IMR-90 (cell line): ENCODE data around the gene MPG. TPM values are rescaled to one million over a fixed set of nuclear protein-coding genes. Genes with fewer than 3 reads are reported as not detected.

ENCODE experiments used
- ATAC-seq: fragments of 200-7000 bp; cut with Tn5 transposase; 2 replicates; pipeline ENCODE4 v1.9.1; 2020; ENCODE audit warnings: low read depth, mild to moderate bottlenecking, moderate library complexity
- BruUV-seq: library from RNA; stranded (reverse); fragments of 400-500 nt; replicated peaks from 2 replicates; lab custom pipeline; 2021; lab: Mats Ljungman, UMichigan
- CTCF ChIA-PET: fragments of 300-600 bp; formaldehyde crosslinking; extraction: SDS; loops from one replicate; lab custom pipeline; 2021; ENCODE audit warnings: antibody characterized with exemption; lab: Yijun Ruan, JAX
- POLR2A ChIA-PET: fragments of 300-600 bp; sonication (Branson Sonifier 250); formaldehyde crosslinking; loops from one replicate; lab custom pipeline; 2022; ENCODE audit warnings: antibody characterized with exemption; ENCODE audit not compliant: unreplicated experiment; lab: Charles Lee
- DNase-seq: peaks from one replicate; pipeline ENCODE4 v3.0.0; 2013
- H2AFZ ChIP-seq: replicated peaks from 2 replicates; pipeline ENCODE3; 2013; ENCODE audit warnings: low read length, mild to moderate bottlenecking; ENCODE audit not compliant: poor library complexity
- H2AK5ac ChIP-seq: 2 replicates; pipeline ENCODE4 v1.6.1; 2013; ENCODE audit warnings: low read depth, low read length, inconsistent platforms
- H2AK9ac ChIP-seq: replicated peaks from 2 replicates; pipeline ENCODE3; 2013; ENCODE audit warnings: mild to moderate bottlenecking, low read depth, low read length, moderate library complexity; ENCODE audit not compliant: poor library complexity
- H2BK120ac ChIP-seq: 2 replicates; pipeline ENCODE4 v1.6.1; 2013; ENCODE audit warnings: low read depth, low read length, inconsistent platforms
- H2BK15ac ChIP-seq: 3 replicates; pipeline ENCODE4 v1.6.1; 2013; ENCODE audit warnings: low read depth, low read length, inconsistent platforms
- H2BK20ac ChIP-seq: 2 replicates; pipeline ENCODE4 v1.6.1; 2013; ENCODE audit warnings: low read depth, mild to moderate bottlenecking, inconsistent platforms, low read length, moderate library complexity
- H2BK5ac ChIP-seq: 2 replicates; pipeline ENCODE4 v1.6.1; 2013; ENCODE audit warnings: mild to moderate bottlenecking, low read depth, low read length, inconsistent platforms; ENCODE audit not compliant: poor library complexity, severe bottlenecking
- H3K14ac ChIP-seq: replicated peaks from 2 replicates; pipeline ENCODE4 v1.6.1; 2013; ENCODE audit warnings: low read depth, low read length, inconsistent platforms
- H3K18ac ChIP-seq: 2 replicates; pipeline ENCODE4 v1.6.1; 2013; ENCODE audit warnings: low read depth, low read length, control low read depth
- H3K23ac ChIP-seq: 2 replicates; pipeline ENCODE4 v1.6.1; 2013; ENCODE audit warnings: low read depth, low read length, inconsistent platforms
- H3K27ac ChIP-seq: 2 replicates; pipeline ENCODE4 v1.5.1; 2013; ENCODE audit warnings: mild to moderate bottlenecking, control low read depth, low read length; ENCODE audit not compliant: insufficient read depth
- H3K27me3 ChIP-seq: 2 replicates; pipeline ENCODE4 v1.6.1; 2013; ENCODE audit warnings: low read length; ENCODE audit not compliant: control insufficient read depth, insufficient read depth
- H3K36me3 ChIP-seq: 2 replicates; pipeline ENCODE4 v1.6.1; 2013; ENCODE audit warnings: low read length, mixed read lengths; ENCODE audit not compliant: control insufficient read depth, insufficient read depth
- H3K4ac ChIP-seq: 2 replicates; pipeline ENCODE4 v1.6.1; 2013; ENCODE audit warnings: low read depth, low read length, inconsistent platforms
- H3K4me1 ChIP-seq: 2 replicates; pipeline ENCODE4 v1.6.1; 2013; ENCODE audit warnings: low read length, mixed read lengths; ENCODE audit not compliant: control insufficient read depth, insufficient read depth
- H3K4me2 ChIP-seq: 2 replicates; pipeline ENCODE4 v1.6.1; 2013; ENCODE audit warnings: low read depth, mild to moderate bottlenecking, control low read depth, low read length, moderate library complexity
- H3K4me3 ChIP-seq: 2 replicates; pipeline ENCODE4 v1.5.1; 2013; ENCODE audit warnings: low read depth, mild to moderate bottlenecking, control low read depth, low read length, moderate library complexity; ENCODE audit not compliant: insufficient read depth
- H3K56ac ChIP-seq: 2 replicates; pipeline ENCODE4 v1.6.1; 2013; ENCODE audit warnings: low read length, inconsistent platforms; ENCODE audit not compliant: insufficient read depth; ENCODE audit errors: extremely low read depth
- H3K79me1 ChIP-seq, 2 experiments: 2 replicates each; pipeline ENCODE4 v1.6.1; 2013; ENCODE audit warnings: low read length in 2 of 2, inconsistent platforms in 1 of 2, low read depth in 1 of 2
- H3K9ac ChIP-seq: 2 replicates; pipeline ENCODE4 v1.6.1; 2013; ENCODE audit warnings: low read depth, low read length, control low read depth
- H3K9me1 ChIP-seq: 2 replicates; pipeline ENCODE4 v1.6.1; 2013; ENCODE audit warnings: low read length, inconsistent platforms; ENCODE audit not compliant: insufficient read depth
- H3K9me3 ChIP-seq: 2 replicates; pipeline ENCODE4 v1.6.1; 2013; ENCODE audit warnings: low read length; ENCODE audit not compliant: control insufficient read depth, insufficient read depth
- H4K20me1 ChIP-seq: 2 replicates; pipeline ENCODE4 v1.6.1; 2013; ENCODE audit warnings: low read length, inconsistent platforms; ENCODE audit not compliant: insufficient read depth
- H4K5ac ChIP-seq: 2 replicates; pipeline ENCODE4 v1.6.1; 2013; ENCODE audit warnings: mild to moderate bottlenecking, low read depth, low read length, control low read depth
- H4K8ac ChIP-seq, 2 experiments: 2 replicates each; pipeline ENCODE4 v1.6.1; 2013; ENCODE audit warnings: low read depth in 2 of 2, low read length in 2 of 2, control low read depth in 1 of 2, inconsistent platforms in 1 of 2
- H4K91ac ChIP-seq: 2 replicates; pipeline ENCODE4 v1.6.1; 2013; ENCODE audit warnings: low read depth, low read length, inconsistent platforms; ENCODE audit not compliant: insufficient read depth
- BHLHE40 ChIP-seq: fragments of 150-350 bp; IDR thresholded peaks from 2 replicates; pipeline ENCODE4 v1.6.1; 2016; ENCODE audit warnings: mild to moderate bottlenecking, low read depth, low read length
- CEBPB ChIP-seq: IDR thresholded peaks from 2 replicates; pipeline ENCODE4 v1.6.1; 2012; ENCODE audit warnings: low read depth, low read length, improper control_type of control experiment
- CHD1 ChIP-seq: IDR thresholded peaks from 2 replicates; pipeline ENCODE4 v1.6.1; 2012; ENCODE audit warnings: low read depth, low read length, improper control_type of control experiment
- MAFK ChIP-seq: IDR thresholded peaks from 2 replicates; pipeline ENCODE4 v1.6.1; 2012; ENCODE audit warnings: low read depth, low read length, improper control_type of control experiment
- MXI1 ChIP-seq: IDR thresholded peaks from 2 replicates; pipeline ENCODE4 v1.6.1; 2012; ENCODE audit warnings: low read depth, mild to moderate bottlenecking, low read length, moderate library complexity, borderline replicate concordance
- NFE2L2 ChIP-seq: fragments of 150-350 bp; IDR thresholded peaks from 2 replicates; pipeline ENCODE4 v1.6.1; 2016; ENCODE audit warnings: low read depth, mild to moderate bottlenecking, low read length
- POLR2A ChIP-seq: IDR thresholded peaks from 2 replicates; pipeline ENCODE4 v1.6.1; 2012; ENCODE audit warnings: mild to moderate bottlenecking, low read depth, low read length
- RAD21 ChIP-seq: IDR thresholded peaks from 2 replicates; pipeline ENCODE4 v1.6.1; 2012; ENCODE audit warnings: low read length, improper control_type of control experiment
- RCOR1 ChIP-seq: IDR thresholded peaks from 2 replicates; pipeline ENCODE4 v1.6.1; 2012; ENCODE audit warnings: mild to moderate bottlenecking, low read length, improper control_type of control experiment; ENCODE audit not compliant: insufficient replicate concordance
- RFX5 ChIP-seq: IDR thresholded peaks from 2 replicates; pipeline ENCODE4 v1.8.0; 2012; ENCODE audit warnings: low read depth, mild to moderate bottlenecking, low read length, moderate library complexity
- SMC3 ChIP-seq: fragments of 150-350 bp; IDR thresholded peaks from 2 replicates; pipeline ENCODE4 v1.6.1; 2016; ENCODE audit warnings: low read depth, mild to moderate bottlenecking, antibody characterized with exemption, low read length, moderate library complexity
- WGBS, 2 experiments: methylation state at CpG; one replicate each; pipeline versions ENCODE4 v1.1.5 to v1.1.7; 2013; ENCODE audit warnings: missing lambda C conversion rate in 2 of 2; ENCODE audit not compliant: insufficient read length in 1 of 2; ENCODE audit errors: extremely low coverage in 2 of 2; 5-methylcytosine and 5-hydroxymethylcytosine counted together
- dilution Hi-C: fragments of 300-500 bp; cut with HindIII; formaldehyde crosslinking; loops from one replicate; pipeline ENCODE4 v1.14.3; 2018; ENCODE audit warnings: low sequenced_read_pairs; ENCODE audit not compliant: unreplicated experiment
- in situ Hi-C: fragments of 300-500 bp; cut with MboI; formaldehyde crosslinking; loops from 3 replicates; pipeline ENCODE4 v1.14.3; 2019; ENCODE audit warnings: low sequenced_read_pairs, inconsistent platforms, mixed read lengths
- intact Hi-C: fragments of 100-400 bp; cut with micrococcal nuclease; formaldehyde crosslinking; loops from 2 replicates; pipeline ENCODE4 v1.10.0; 2022
- polyA plus RNA-seq, 3 experiments: library from polyadenylated mRNA; depleted of rRNA; stranded (reverse); fragments of >200 nt; gene quantifications; 2 replicates each; pipeline ENCODE4 v1.2.3, GENCODE V29; 2012; ENCODE audit warnings: low replicate concordance in 1 of 3
- total RNA-seq: library from RNA; depleted of rRNA; stranded (reverse); fragments of >200 nt; gene quantifications from 2 replicates; pipeline ENCODE4 v1.2.3, GENCODE V29; 2012
- TF ChIP-seq, protein P1 (sequence below): fragments of 150-350 bp; IDR thresholded peaks from 2 replicates; pipeline ENCODE4 v1.6.1; 2017; ENCODE audit warnings: mild to moderate bottlenecking, antibody characterized with exemption, low read length, low read depth
- TF ChIP-seq, protein P2 (sequence below): conservative IDR thresholded peaks from 2 replicates; pipeline ENCODE4 v1.5.1; 2012; ENCODE audit warnings: mild to moderate bottlenecking, low read depth, low read length, improper control_type of control experiment

The MPG gene
- total and polyA plus RNA-seq, 2 of the 4 experiments (the other 2 are of a cell fraction): 66.7 to 135 TPM

DNA sequence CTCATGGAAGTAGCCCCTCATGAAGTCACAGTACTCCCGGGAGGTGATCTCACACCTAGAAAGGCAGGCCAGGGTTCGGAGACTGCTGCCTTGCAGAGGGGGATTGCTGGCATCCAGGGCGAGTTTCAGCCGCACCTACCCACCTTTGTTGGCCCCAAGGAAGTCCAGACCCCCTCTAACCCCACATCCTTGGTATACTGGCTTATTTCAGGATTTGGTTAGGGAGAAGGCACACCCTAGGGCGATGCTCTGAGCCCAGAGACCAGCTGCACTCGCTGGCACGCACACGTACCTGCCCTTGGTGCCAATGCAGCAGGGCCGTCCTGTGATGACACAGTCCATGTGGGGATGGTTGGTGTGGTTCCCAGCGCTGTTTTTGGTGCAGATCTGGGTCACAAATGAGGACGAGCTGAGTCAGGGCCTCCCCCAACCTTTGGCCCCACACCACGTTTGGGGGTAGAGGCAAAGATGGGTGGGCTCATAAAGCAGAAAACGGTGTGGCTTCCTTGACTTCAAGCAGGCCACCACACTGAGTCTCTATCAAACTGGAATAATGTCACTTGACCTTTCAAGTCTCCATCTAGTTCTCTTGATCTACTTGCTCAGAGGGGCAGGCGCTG lies 18.5 kb upstream of the MPG start:
- Histone ChIP-seq H3K36me3 (peaks cover 93% of the 10 kb centered on the region), H4K91ac (no peak overlapping the region), H2AK5ac (no peak overlapping the region), H3K27me3 (no peaks in the 10 kb centered on the region), H3K27ac (no peak overlapping the region), H3K56ac (no peak overlapping the region), H2AK9ac (no peak overlapping the region), H3K14ac (no peak overlapping the region), H3K4me3 (no peak overlapping the region), H3K4me2 (no peak overlapping the region), H3K9ac (no peak overlapping the region), H3K79me1 (peaks cover 15 to 58% of the 10 kb centered on the region in 2 experiments), H3K9me3 (no peaks in the 10 kb centered on the region), H2BK15ac (no peak overlapping the region), H2BK20ac (no peak overlapping the region), H2AFZ (no peak overlapping the region), H3K4ac (no peak overlapping the region), H4K5ac (no peak overlapping the region), H3K23ac (no peak overlapping the region), H3K9me1 (0 out of 2 replicates have a peak, but pooled peaks cover 5% of the 10 kb centered on the region), H3K4me1 (no peaks in the 10 kb centered on the region), H4K8ac (no peak overlapping the region), H2BK120ac (no peak overlapping the region), H2BK5ac (no peak overlapping the region), H4K20me1 (peaks cover 57% of the 10 kb centered on the region), H3K18ac (no peak overlapping the region)
- ATAC-seq: no peak
- intact Hi-C loops (no loop called here), in situ Hi-C loops (no loop called here), dilution Hi-C loops (no loop called here)
- DNase-seq: no peak
- ChIA-PET CTCF (no interaction called here), POLR2A (no interaction called here)
- TF ChIP-seq RAD21: no peak
- no peak for TF ChIP-seq BHLHE40
- no peak for TF ChIP-seq RFX5
- TF ChIP-seq, protein P1, sequence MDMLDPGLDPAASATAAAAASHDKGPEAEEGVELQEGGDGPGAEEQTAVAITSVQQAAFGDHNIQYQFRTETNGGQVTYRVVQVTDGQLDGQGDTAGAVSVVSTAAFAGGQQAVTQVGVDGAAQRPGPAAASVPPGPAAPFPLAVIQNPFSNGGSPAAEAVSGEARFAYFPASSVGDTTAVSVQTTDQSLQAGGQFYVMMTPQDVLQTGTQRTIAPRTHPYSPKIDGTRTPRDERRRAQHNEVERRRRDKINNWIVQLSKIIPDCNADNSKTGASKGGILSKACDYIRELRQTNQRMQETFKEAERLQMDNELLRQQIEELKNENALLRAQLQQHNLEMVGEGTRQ: no peak
- TF ChIP-seq, protein P2, sequence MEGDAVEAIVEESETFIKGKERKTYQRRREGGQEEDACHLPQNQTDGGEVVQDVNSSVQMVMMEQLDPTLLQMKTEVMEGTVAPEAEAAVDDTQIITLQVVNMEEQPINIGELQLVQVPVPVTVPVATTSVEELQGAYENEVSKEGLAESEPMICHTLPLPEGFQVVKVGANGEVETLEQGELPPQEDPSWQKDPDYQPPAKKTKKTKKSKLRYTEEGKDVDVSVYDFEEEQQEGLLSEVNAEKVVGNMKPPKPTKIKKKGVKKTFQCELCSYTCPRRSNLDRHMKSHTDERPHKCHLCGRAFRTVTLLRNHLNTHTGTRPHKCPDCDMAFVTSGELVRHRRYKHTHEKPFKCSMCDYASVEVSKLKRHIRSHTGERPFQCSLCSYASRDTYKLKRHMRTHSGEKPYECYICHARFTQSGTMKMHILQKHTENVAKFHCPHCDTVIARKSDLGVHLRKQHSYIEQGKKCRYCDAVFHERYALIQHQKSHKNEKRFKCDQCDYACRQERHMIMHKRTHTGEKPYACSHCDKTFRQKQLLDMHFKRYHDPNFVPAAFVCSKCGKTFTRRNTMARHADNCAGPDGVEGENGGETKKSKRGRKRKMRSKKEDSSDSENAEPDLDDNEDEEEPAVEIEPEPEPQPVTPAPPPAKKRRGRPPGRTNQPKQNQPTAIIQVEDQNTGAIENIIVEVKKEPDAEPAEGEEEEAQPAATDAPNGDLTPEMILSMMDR: no peak
- no peak for TF ChIP-seq RCOR1
- TF ChIP-seq CEBPB: no peak
- TF ChIP-seq CHD1: no peak
- no peak for TF ChIP-seq POLR2A
- no peak for TF ChIP-seq NFE2L2
- TF ChIP-seq MXI1: no peak
- no peak for TF ChIP-seq SMC3
- TF ChIP-seq MAFK: no peak
- no TSS peak for BruUV-seq
- WGBS, 2 experiments: 100% methylated on average over 3 of the region's 14 CpGs; no CpG with 5 or more reads in 1 of the 2 experiments
